Metanephros (tissue), 2 donors: ENCODE results near the gene SNAP25. TPM values are rescaled to one million over a fixed set of nuclear protein-coding genes. Genes with fewer than 3 reads are reported as not detected.

ENCODE experiments used
- small RNA-seq: library from RNA; depleted of rRNA; stranded (forward); fragments of <200 nt; gene quantifications from one replicate; pipeline ENCODE3, GENCODE V24; 2014; ENCODE audit warnings: low replicate concordance
- total RNA-seq: library from RNA; depleted of rRNA; stranded (reverse); fragments of >200 nt; gene quantifications from one replicate; pipeline ENCODE4 v1.2.3, GENCODE V29; 2014

The SNAP25 gene
- 3.2 TPM for total RNA-seq

DNA sequence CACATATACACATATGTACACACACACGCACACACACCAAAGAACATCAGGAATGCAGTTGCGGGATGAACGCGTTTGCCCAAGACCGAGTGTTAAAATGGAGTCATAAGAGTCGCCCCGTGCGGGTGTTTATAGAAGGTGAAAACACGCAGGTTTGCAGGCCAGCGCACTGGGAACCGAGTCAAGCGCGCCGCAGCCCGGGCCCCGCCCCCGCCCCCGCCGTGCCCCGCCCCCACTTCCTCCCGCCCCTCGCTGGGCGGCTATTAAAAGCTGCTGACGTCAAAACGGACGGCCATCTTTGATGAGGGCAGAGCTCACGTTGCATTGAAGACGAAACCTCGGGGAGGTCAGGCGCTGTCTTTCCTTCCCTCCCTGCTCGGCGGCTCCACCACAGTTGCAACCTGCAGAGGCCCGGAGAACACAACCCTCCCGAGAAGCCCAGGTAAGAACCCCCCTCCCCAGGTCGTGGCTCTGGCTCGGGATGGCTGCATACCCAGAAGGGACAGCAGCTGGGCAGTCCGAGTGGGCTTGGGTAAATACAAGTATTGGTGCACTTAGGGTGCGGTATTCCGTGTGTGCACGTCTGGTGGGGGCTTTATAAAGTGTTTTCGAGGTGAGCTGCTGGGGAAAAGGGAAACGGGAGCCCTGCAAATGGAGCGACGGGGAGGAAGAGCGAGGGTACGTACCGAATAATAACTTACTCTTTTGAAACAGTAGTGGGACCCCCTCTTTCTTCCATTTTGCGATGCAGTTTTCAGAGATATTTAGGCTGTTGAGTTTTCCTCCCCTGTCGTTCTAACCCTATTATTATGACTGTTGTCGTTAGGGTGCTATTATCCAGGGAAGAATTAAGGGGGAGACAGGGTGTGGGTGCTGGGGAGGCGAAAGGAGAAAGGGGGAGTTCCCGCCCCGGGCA is at the start of gene SNAP25:
TSS of gene SNAP25 (plus strand) at position 295 of the 916 bp plus-strand sequence. CDS start 56,662 bp downstream, outside the sequence.

Small RNA genes lying within 50 kb of the gene (small RNA-seq; reads per million reads assigned to genes)
- gene HIGD1AP15 = not detected

Other genes starting within 250 kb of the SNAP25 start
- gene ANKEF1, start 183.8 kb upstream of the SNAP25 start, total RNA-seq = 5.6 TPM
- 12.9 TPM for gene MKKS, start 215.4 kb downstream of the SNAP25 start, total RNA-seq
- gene SLX4IP, start 216.5 kb downstream of the SNAP25 start, total RNA-seq = 6.7 TPM